Muscle layer of colon (tissue), 2 donors: ENCODE measurements around the gene PEMT.

Experiments
- H3K27ac ChIP-seq: one replicate; pipeline ENCODE4 v1.7.0; 2013; ENCODE audit warnings: low read depth, mild to moderate bottlenecking, low read length, moderate library complexity
- H3K27me3 ChIP-seq, 2 donors: one replicate each; pipeline ENCODE4 v1.7.0; 2013; ENCODE audit warnings: low read length in 2 of 2, mild to moderate bottlenecking in 2 of 2; ENCODE audit not compliant: insufficient read depth in 2 of 2, control insufficient read depth in 1 of 2
- H3K36me3 ChIP-seq: one replicate; pipeline ENCODE4 v1.7.0; 2013; ENCODE audit warnings: mild to moderate bottlenecking, low read length; ENCODE audit not compliant: insufficient read depth
- H3K4me1 ChIP-seq: one replicate; pipeline ENCODE4 v1.7.0; 2013; ENCODE audit warnings: mild to moderate bottlenecking, low read length; ENCODE audit not compliant: insufficient read depth
- H3K4me3 ChIP-seq, 2 donors: one replicate each; pipeline ENCODE4 v1.7.0; 2013; ENCODE audit warnings: low read length in 2 of 2, low read depth in 1 of 2, mild to moderate bottlenecking in 1 of 2, moderate library complexity in 1 of 2
- H3K9ac ChIP-seq: one replicate; pipeline ENCODE4 v1.7.0; 2013; ENCODE audit warnings: low read length
- H3K9me3 ChIP-seq: one replicate; pipeline ENCODE4 v1.7.0; 2013; ENCODE audit warnings: mild to moderate bottlenecking, low read length
- donor health status: abdominal sarcoma.
- donor health status: Adenocarcinoma of cecum.

Gene PEMT

GRCh38 chr17:17579691-17580090 is 11.8 kb downstream of the PEMT start:
- H3K27me3 ChIP-seq = no peaks in the 10 kb centered on the region
- no peaks in the 10 kb centered on the region for H3K9me3 ChIP-seq
- H3K4me1 ChIP-seq = no peaks in the 10 kb centered on the region
- peaks cover 6% of the 10 kb centered on the region for H3K36me3 ChIP-seq
- no peak overlapping the region for H3K27ac ChIP-seq
- no peak overlapping the region for H3K4me3 ChIP-seq
- no peak overlapping the region for H3K9ac ChIP-seq

- Histone ChIP-seq H3K4me3 (no peak overlapping the region), H3K27ac (no peak overlapping the region), H3K27me3 (no peaks in the 10 kb centered on the region), H3K9me3 (no peaks in the 10 kb centered on the region), H3K9ac (no peak overlapping the region), H3K36me3 (peaks cover 6% of the 10 kb centered on the region), H3K4me1 (no peaks in the 10 kb centered on the region)
Measured at GRCh38 chr17:17577373-17577772, 14.1 kb downstream of the PEMT start.

GRCh38 chr17:17576772-17577234 is 14.7 kb downstream of the PEMT start:
- no peaks in the 10 kb centered on the region for H3K4me1 ChIP-seq
- H3K9me3 ChIP-seq = no peaks in the 10 kb centered on the region
- H3K36me3 ChIP-seq = peaks cover 6% of the 10 kb centered on the region
- H3K27ac ChIP-seq = no peak overlapping the region
- no peak overlapping the region for H3K9ac ChIP-seq
- H3K4me3 ChIP-seq = no peak overlapping the region
- H3K27me3 ChIP-seq = no peaks in the 10 kb centered on the region

- H3K4me1 ChIP-seq = no peaks in the 10 kb centered on the region
- H3K9ac ChIP-seq = no peak overlapping the region
- H3K36me3 ChIP-seq = peaks cover 6% of the 10 kb centered on the region
- no peak overlapping the region for H3K27ac ChIP-seq
- no peaks in the 10 kb centered on the region for H3K9me3 ChIP-seq
- H3K27me3 ChIP-seq = no peaks in the 10 kb centered on the region
- no peak overlapping the region for H3K4me3 ChIP-seq
Measured at GRCh38 chr17:17575360-17576251, 15.9 kb downstream of the PEMT start.

GRCh38 chr17:17573912-17574311 is 17.6 kb downstream of the PEMT start:
- Histone ChIP-seq H3K36me3 (peaks cover 6% of the 10 kb centered on the region), H3K9me3 (no peaks in the 10 kb centered on the region), H3K27ac (no peak overlapping the region), H3K4me1 (no peaks in the 10 kb centered on the region), H3K4me3 (no peak overlapping the region), H3K9ac (no peak overlapping the region), H3K27me3 (no peaks in the 10 kb centered on the region)

DNA sequence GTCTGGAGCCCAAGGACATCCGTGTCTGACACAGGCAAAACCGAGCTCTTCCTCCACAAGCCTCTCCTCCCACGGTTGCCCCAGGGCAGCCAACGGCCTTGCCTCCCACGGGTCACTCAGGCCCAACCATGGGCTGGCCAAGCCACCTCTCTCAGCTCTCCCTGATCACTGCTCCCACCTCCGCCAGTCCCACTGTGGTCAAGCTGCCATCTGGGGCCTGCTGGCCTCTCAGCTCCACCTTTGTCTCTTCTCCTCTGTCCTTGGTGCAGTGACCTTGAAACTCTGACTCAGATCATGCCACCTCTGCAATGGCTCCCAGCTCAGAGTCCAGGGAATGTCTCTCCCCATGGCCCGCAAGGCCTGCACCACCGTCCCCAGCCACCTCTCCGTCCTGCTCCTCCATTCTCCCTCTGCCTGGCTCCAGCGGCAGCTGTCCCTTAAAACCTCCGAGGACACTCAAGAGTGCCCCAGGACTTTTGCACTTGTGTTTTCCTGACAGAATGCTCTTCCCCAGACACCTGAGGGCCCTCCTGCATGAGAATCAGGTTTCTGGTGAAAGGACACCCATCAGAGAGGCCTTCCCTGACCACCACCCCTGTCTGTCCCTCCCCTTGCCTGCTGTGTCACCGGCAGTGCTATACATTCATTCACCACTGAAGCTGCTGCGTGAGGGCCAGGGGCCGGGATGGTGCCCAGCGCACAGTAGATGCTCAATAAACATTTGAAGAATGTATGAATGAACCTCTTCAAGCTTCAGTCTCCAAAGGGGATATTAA is 19.3 kb downstream of the PEMT start:
- no peaks in the 10 kb centered on the region for H3K27me3 ChIP-seq
- peaks cover 10% of the 10 kb centered on the region for H3K4me1 ChIP-seq
- H3K9ac ChIP-seq = no peak overlapping the region
- no peak overlapping the region for H3K4me3 ChIP-seq
- H3K9me3 ChIP-seq = no peaks in the 10 kb centered on the region
- H3K27ac ChIP-seq = no peak overlapping the region
- H3K36me3 ChIP-seq = peaks cover 6% of the 10 kb centered on the region

GRCh38 chr17:17570798-17571716 is 20.5 kb downstream of the PEMT start:
- no peak overlapping the region for H3K4me3 ChIP-seq
- H3K27me3 ChIP-seq = no peaks in the 10 kb centered on the region
- H3K4me1 ChIP-seq = peaks cover 21% of the 10 kb centered on the region
- H3K27ac ChIP-seq = no peak overlapping the region
- H3K9me3 ChIP-seq = no peaks in the 10 kb centered on the region
- no peak overlapping the region for H3K9ac ChIP-seq
- H3K36me3 ChIP-seq = peaks cover under 1% of the 10 kb centered on the region

DNA sequence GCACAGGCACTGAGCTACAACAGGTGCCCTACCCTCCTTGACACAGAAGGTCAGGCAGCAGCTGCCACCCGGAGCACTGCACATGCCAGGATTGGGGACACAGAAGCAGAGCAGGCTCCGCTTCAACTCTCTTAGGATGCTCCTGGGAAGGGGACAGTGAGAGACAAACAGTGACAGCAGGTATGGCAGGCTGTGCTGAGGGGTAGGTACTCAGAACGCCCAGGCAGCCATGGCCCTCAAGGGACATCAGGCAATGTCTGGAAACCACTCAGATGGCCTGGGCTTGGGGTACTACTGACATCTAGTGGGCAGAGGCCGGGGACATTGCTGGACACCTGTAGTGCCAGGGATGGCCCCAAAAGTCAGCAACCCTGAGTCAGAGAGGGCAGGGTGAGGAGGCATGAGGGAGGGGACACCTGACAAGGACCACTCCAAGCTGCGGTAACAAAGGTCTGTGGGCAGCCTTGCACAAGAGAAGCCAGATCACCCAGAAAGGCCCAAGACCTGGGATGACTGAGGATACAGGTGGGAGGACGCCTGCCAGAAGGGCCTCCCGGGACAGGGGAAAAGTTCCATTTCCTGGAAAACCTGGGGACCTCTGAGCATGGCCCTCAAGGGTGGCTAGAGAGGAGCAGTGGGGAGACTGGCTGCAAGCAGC is 21.2 kb downstream of the PEMT start:
- Histone ChIP-seq H3K9me3 (no peaks in the 10 kb centered on the region), H3K36me3 (no peaks in the 10 kb centered on the region), H3K27me3 (no peaks in the 10 kb centered on the region), H3K27ac (no peak overlapping the region), H3K4me1 (peaks cover 26% of the 10 kb centered on the region), H3K9ac (no peak overlapping the region), H3K4me3 (no peak overlapping the region)

GRCh38 chr17:17569691-17570090 is 21.8 kb downstream of the PEMT start:
- Histone ChIP-seq H3K27ac (no peak overlapping the region), H3K4me3 (no peak overlapping the region), H3K27me3 (no peaks in the 10 kb centered on the region), H3K9me3 (no peaks in the 10 kb centered on the region), H3K9ac (no peak overlapping the region), H3K36me3 (no peaks in the 10 kb centered on the region), H3K4me1 (peaks cover 26% of the 10 kb centered on the region)

GRCh38 chr17:17568772-17569195 is 22.7 kb downstream of the PEMT start:
- Histone ChIP-seq H3K4me1 (peaks cover 26% of the 10 kb centered on the region), H3K27me3 (no peaks in the 10 kb centered on the region), H3K9me3 (no peaks in the 10 kb centered on the region), H3K9ac (no peak overlapping the region), H3K36me3 (no peaks in the 10 kb centered on the region), H3K4me3 (no peak overlapping the region), H3K27ac (no peak overlapping the region)
